PC-9 (cell line): ENCODE data around the gene CDKN2D.

ENCODE experiments used
- CTCF ChIP-seq: fragments of 200-600 bp; sonication (generic); conservative IDR thresholded peaks from 2 replicates; pipeline ENCODE4 v1.6.1; 2017; ENCODE audit warnings: mixed run types, antibody characterized with exemption, mild to moderate bottlenecking, moderate library complexity
- EZH2 ChIP-seq: fragments of 200-600 bp; sonication (generic); IDR thresholded peaks from 2 replicates; pipeline ENCODE4 v1.8.0; 2017; ENCODE audit warnings: antibody characterized with exemption, low read depth

GRCh38 chr19:10582091-10582490 lies 13.3 kb upstream of the CDKN2D start:
- TF ChIP-seq CTCF (no peak), EZH2 (no peak)
